Peyer's patch (tissue), 4 donors: ENCODE data around the gene SYNPO. TPM values are rescaled to one million over a fixed set of nuclear protein-coding genes. Genes with fewer than 3 reads are reported as not detected.

Source experiments
- DNase-seq, 3 donors: peaks; one replicate each; pipeline ENCODE4 v3.0.0-alpha.2; 2017 to 2019
- H3K27ac ChIP-seq, 4 donors: fragments of 200-600 bp; sonication (generic); one replicate each; pipeline ENCODE4 v1.5.1; 2016 to 2019
- H3K27me3 ChIP-seq, 2 donors: fragments of 200-600 bp; sonication (generic); one replicate each; pipeline ENCODE4 v1.5.1; 2019
- H3K36me3 ChIP-seq, 3 donors: fragments of 200-600 bp; sonication (generic); one replicate each; pipeline ENCODE4 v1.5.1; 2016 to 2019
- H3K4me1 ChIP-seq, 4 donors: fragments of 200-600 bp; sonication (generic); one replicate each; pipeline ENCODE4 v1.5.1; 2016 to 2019
- H3K4me3 ChIP-seq, 4 donors: fragments of 200-600 bp; sonication (generic); 1 replicate in 3 of 4; 2 replicates in 1 of 4; pipeline ENCODE4 v1.5.1; 2016 to 2019; ENCODE audit warnings: mild to moderate bottlenecking in 1 of 4
- H3K9me3 ChIP-seq, 4 donors: fragments of 200-600 bp; sonication (generic); one replicate each; pipeline ENCODE4 v1.5.1; 2016 to 2019; ENCODE audit warnings: mild to moderate bottlenecking in 1 of 4
- CTCF ChIP-seq, 6 experiments: fragments of 450-650 bp in 4 of 6; fragments of 200-600 bp in 2 of 6; sonication (generic) in 1 of 6; IDR thresholded peaks; one replicate each; pipeline ENCODE4 v1.5.1; 2017 to 2019; ENCODE audit warnings: antibody characterized with exemption in 6 of 6, mild to moderate bottlenecking in 3 of 6, moderate library complexity in 1 of 6
- POLR2A ChIP-seq, 2 donors: fragments of 450-650 bp; IDR thresholded peaks; one replicate each; pipeline ENCODE4 v1.5.1; 2017; ENCODE audit warnings: antibody characterized with exemption in 2 of 2, mild to moderate bottlenecking in 2 of 2, moderate library complexity in 2 of 2
- total RNA-seq, 4 donors: library from RNA; depleted of rRNA; stranded (reverse); fragments of >200 nt; gene quantifications; one replicate each; pipeline ENCODE4 v1.1.0, GENCODE V29; 2016

SYNPO gene
- total RNA-seq, 4 donors from 2014 or later, result 28.1 to 93.3 (median 75.8) TPM

GRCh38 chr5:150653762-150654556, 13.5 kb downstream of the SYNPO start:
- no peaks in the 10 kb centered on the region for H3K27me3 ChIP-seq
- H3K9me3 ChIP-seq, result no peaks in the 10 kb centered on the region
- DNase-seq, result no peak
- TF ChIP-seq POLR2A (IDR thresholded peaks at IDR 0.05), result no peak
- peaks cover 0 to 33% (median 0%) of the 10 kb centered on the region in 3 donors for H3K36me3 ChIP-seq
- no peak overlapping the region for H3K4me3 ChIP-seq
- peak overlapping the region in 2 of 4 donors; percentile 17 to 28 for H3K27ac ChIP-seq
- peaks cover 0 to 13% (median 6%) of the 10 kb centered on the region in 4 donors for H3K4me1 ChIP-seq

GRCh38 chr5:150655221-150655620, 14.8 kb downstream of the SYNPO start:
- TF ChIP-seq CTCF (IDR thresholded peaks at IDR 0.05), result no peak
- TF ChIP-seq POLR2A (IDR thresholded peaks at IDR 0.05), result no peak

GRCh38 chr5:150656191-150657132, 16.0 kb downstream of the SYNPO start:
- Histone ChIP-seq H3K27ac (peak overlapping the region; percentile 42 to 71 (median 58)), H3K36me3 (peaks cover 0 to 11% (median 0%) of the 10 kb centered on the region in 3 donors), H3K4me1 (peaks cover 0 to 10% (median 6%) of the 10 kb centered on the region in 4 donors), H3K27me3 (no peaks in the 10 kb centered on the region), H3K4me3 (peak overlapping the region; percentile 47 to 69 (median 56)), H3K9me3 (no peaks in the 10 kb centered on the region)
- DNase-seq, result peak; percentile 63 to 88 (median 87)
- TF ChIP-seq CTCF (IDR thresholded peaks at IDR 0.05) (peak; percentile 28 to 74 (median 67)), POLR2A (IDR thresholded peaks at IDR 0.05) (no peak)

More at GRCh38 chr5:150655221-150655620, 14.8 kb downstream of the SYNPO start:
- DNase-seq, result peak in 1 of 3 donors; percentile 30
- Histone ChIP-seq H3K27me3 (no peaks in the 10 kb centered on the region), H3K27ac (no peak overlapping the region), H3K4me3 (no peak overlapping the region), H3K4me1 (peaks cover 0 to 13% (median 6%) of the 10 kb centered on the region in 4 donors), H3K36me3 (peaks cover 0 to 21% (median 0%) of the 10 kb centered on the region in 3 donors), H3K9me3 (no peaks in the 10 kb centered on the region)

DNA sequence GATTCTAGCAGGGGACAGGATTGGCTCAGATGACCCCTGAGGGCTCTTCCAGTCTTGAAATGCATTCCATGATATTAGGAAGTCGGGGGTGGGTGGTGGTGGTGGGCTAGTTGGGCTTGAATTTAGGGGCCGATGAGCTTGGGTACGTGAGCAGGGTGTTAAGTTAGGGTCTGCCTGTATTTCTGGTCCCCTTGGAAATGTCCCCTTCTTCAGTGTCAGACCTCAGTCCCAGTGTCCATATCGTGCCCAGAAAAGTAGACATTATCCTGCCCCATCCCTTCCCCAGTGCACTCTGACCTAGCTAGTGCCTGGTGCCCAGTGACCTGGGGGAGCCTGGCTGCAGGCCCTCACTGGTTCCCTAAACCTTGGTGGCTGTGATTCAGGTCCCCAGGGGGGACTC, 17.7 kb downstream of the SYNPO start:
- H3K36me3 ChIP-seq, result no peaks in the 10 kb centered on the region
- TF ChIP-seq POLR2A (IDR thresholded peaks at IDR 0.05) (no peak), CTCF (IDR thresholded peaks at IDR 0.05) (no peak)
- no peaks in the 10 kb centered on the region for H3K27me3 ChIP-seq
- peak in 2 of 3 donors; percentile 19 to 25 for DNase-seq
- H3K9me3 ChIP-seq, result no peaks in the 10 kb centered on the region
- H3K4me3 ChIP-seq, result no peak overlapping the region
- peaks cover 0 to 6% (median 6%) of the 10 kb centered on the region in 4 donors for H3K4me1 ChIP-seq
- no peak overlapping the region for H3K27ac ChIP-seq

- TF ChIP-seq CTCF (IDR thresholded peaks at IDR 0.05) (no peak), POLR2A (IDR thresholded peaks at IDR 0.05) (no peak)
- Histone ChIP-seq H3K36me3 (no peaks in the 10 kb centered on the region), H3K27me3 (no peaks in the 10 kb centered on the region), H3K4me1 (peaks cover 0 to 6% (median 6%) of the 10 kb centered on the region in 4 donors), H3K9me3 (no peaks in the 10 kb centered on the region), H3K27ac (peak overlapping the region in 1 of 4 donors; percentile 30), H3K4me3 (no peak overlapping the region)
- peak in 2 of 3 donors; percentile 41 to 42 for DNase-seq
These were observed 18.3 kb downstream of the SYNPO start for GRCh38 chr5:150658699-150659265.
